ENCODE data around the gene HAPSTR1.

- TF ChIP-seq CTCF (IDR thresholded peaks at IDR 0.05) (no peak), REST (IDR thresholded peaks at IDR 0.05; ENCODE audit: insufficient read depth in 1 of 2, low read depth in 2 of 2, low read length in 1 of 2) (no peak), POLR2AphosphoS5 (IDR thresholded peaks at IDR 0.05; ENCODE audit: low read depth, low read length) (no peak)
Observed at GRCh38 chr16:9135797-9136196, 44.4 kb downstream of the HAPSTR1 start.

Measured in Panc1 (cell line).